Muscle of back (tissue), 11 donors: ENCODE measurements around the gene ROM1. TPM values are rescaled to one million over a fixed set of nuclear protein-coding genes. Genes with fewer than 3 reads are reported as not detected.
"Not testable (repeated sequence)": the region's sequence is repeated elsewhere in the genome, so short reads cannot be mapped to it uniquely, and the experiment has no call there.

Experiments used
- DNase-seq, 3 donors: peaks; one replicate each; pipeline versions ENCODE4 v3.0.0 to v3.0.0-alpha.2; 2013
- polyA plus RNA-seq, 10 donors: library from polyadenylated mRNA; unstranded; fragments of 120-200 nt; gene quantifications; one replicate each; pipeline ENCODE4 v1.2.1, GENCODE V29; 2013; ENCODE audit not compliant: insufficient read length in 10 of 10

Gene ROM1
- polyA plus RNA-seq, 10 donors = 0.69 to 2.4 (median 1.6) TPM

DNA sequence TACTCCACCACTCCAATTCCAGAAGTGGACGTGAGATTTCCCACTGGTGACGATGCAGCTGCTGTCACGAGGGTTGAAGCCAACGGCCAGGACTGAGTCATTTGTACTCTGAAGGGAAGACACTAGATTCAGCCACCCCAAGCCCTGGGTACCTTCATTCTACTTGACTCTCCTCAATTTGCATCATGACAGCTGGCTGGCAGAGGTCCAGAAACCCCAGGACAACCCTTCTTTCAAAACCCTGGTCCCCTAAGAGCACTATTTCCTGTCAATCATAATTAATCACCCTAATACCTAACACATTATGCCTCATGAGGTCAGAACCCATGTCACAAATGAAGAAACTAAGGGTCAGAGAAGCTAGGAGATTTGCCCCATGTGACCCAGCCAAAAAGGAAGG lies 5.3 kb upstream of the ROM1 start:
- DNase-seq = no peak

DNA sequence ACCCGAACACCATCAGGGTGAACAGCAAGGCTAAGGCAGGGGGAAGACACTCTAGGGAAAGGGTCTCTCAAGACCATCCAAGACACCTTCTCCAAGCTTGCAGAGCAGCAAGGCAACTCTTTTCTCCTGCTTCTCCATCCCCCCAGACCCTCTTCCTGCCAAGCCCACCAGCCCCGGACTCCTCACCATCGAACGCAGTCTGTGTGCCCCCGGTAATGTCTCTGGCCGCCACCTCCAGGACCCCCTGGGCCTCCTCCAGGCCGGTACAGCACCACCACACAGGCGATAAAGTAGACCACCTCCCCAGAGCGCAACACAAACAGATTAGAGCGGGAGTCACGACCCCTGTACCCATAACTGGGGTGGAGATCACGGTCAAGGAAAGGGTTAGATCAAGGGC lies 4.3 kb upstream of the ROM1 start:
- DNase-seq = no peak

DNA sequence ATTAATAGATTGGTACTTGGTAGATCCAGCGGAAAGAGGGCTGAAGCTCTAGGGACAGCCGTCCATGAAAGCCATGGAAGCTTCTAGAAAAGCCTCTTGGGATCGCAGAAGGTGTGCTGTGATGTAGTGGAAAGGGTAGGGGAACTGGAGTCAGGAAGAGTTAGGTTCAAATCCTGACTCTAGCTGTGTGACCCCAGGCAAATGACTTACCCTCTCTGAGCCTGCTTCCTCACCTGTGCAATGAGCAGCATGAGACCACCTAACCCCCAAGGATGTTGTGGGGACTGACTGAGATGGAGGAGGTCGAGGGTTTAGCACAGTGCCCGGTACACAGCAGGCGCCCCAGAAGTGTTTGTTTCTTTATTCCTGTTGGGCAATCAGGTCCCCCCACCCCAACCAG lies 2.7 kb upstream of the ROM1 start:
- no peak for DNase-seq

GRCh38 chr11:62610814-62611704 lies 2.0 kb upstream of the ROM1 start:
- no peak for DNase-seq

GRCh38 chr11:62611705-62612365 lies 1.2 kb upstream of the ROM1 start:
- DNase-seq = peak in 1 of 3 donors; percentile 80

DNA sequence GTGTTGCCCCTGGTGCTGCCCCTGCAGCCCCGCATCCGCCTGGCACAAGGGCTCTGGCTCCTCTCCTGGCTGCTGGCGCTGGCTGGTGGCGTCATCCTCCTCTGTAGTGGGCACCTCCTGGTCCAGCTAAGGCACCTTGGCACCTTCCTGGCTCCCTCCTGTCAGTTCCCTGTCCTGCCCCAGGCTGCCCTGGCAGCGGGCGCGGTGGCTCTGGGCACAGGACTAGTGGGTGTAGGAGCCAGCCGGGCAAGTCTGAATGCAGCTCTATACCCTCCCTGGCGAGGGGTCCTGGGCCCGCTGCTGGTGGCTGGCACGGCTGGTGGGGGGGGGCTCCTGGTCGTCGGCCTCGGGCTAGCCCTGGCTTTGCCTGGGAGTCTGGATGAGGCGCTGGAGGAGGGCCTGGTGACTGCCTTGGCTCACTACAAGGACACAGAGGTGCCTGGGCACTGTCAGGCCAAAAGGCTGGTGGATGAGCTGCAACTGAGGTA lies 278 bp downstream of the ROM1 start:
- DNase-seq = peak in 1 of 3 donors; percentile 53

- no peak for DNase-seq
Measured at GRCh38 chr11:62614275-62614674, 1.2 kb downstream of the ROM1 start.

DNA sequence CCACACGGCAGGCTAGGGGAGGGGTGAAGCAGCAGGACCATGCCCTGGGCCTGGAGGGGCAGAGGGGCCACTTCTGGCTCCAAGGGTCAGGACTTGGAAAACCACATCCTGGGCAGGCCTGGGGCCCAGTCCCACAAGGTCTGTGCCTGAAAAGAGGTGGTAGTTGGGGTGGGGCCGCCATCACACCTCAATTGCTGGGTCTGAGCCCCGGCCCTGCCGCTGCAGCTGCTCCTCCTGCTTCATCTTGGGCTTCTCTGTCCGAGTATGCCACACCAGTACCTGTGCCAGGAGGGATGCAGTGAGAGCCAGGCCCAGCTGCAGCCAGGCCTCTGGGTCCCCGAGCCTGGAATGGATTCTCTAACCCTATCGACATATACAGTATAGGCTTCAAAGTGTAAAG lies 2.5 kb downstream of the ROM1 start:
- DNase-seq = no peak

DNA sequence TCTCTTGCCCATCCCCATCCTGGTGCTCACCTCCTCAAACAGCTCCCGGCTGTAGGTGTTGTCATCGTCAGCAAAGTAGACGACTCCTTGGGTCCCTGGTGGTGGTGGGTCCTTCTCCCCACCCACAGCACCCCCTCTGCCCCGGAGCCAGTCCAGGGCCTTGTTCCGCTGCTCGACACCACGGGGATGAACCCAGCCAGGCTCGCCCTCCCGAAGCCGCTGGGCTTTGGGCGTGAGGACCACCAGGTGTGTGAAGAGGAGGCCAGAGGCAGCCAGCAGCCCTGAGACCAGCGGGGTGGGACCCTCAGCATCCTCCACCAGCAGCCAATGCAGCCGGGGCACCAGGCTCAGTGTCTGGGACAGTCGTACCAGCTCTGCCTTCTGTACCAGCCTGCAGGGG lies 3.9 kb downstream of the ROM1 start:
- DNase-seq = not testable (repeated sequence)

DNA sequence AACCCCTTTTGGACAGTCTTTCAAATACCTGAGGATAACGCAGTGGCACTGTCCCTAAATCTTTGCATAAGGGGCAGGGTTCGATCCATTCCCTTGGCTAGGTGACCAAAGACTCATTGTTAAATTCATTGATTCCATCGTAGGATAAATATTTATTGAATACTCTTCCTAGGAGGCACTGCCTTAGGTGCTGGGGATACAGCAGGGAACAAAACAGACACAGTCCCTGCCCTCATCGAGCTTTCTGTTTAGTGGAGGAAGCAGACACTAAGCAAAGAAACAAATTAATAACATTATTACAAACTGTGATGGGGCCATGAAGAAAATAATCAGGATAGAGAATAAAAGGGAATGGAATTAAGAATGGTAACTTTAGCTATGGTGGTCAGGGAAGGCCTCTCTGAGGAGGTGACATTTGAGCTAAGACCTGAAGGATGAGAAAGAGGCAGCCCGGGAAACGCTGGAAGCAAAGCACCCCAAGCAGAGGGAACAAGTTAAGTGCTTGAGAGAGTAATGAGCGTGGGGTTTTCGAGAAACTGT lies 8.0 kb downstream of the ROM1 start:
- no peak for DNase-seq

GRCh38 chr11:62621567-62622470 lies 8.8 kb downstream of the ROM1 start, which contains the start of gene B3GAT3:
Gene B3GAT3 (minus strand): TSS chr11:62621986. CDS start chr11:62621947, 39 bp downstream.
- DNase-seq = peak; percentile 94 to 98 (median 96)

DNA sequence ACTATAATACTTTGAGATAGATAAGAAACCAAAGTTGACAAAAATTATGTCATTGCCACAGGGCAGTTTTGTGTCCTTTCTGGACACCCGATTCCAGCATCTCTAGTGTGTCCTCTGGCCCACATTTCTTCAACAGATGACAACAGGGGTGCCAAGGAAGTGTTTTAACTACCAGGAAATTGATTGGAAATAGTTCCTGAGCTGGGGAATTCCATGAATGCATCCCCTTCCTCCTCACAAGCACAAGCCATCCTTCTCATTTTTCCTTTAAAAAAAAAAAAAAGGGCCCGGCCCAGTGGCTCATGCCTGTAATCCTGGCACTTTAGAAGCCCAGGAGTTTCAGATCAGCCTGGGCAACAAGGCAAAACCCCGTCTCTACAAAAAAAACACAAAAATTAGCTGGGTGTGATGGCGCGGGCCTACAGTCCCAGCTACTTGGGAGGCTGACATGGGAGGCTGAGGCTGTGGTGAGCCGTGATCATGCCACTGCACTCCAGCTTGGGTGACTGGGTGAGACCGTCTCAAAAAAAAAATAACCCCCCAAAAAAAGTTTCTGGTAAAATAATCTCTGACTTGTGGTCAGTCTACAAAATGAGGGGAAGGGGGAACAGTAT lies 9.5 kb downstream of the ROM1 start:
- DNase-seq = no peak

DNA sequence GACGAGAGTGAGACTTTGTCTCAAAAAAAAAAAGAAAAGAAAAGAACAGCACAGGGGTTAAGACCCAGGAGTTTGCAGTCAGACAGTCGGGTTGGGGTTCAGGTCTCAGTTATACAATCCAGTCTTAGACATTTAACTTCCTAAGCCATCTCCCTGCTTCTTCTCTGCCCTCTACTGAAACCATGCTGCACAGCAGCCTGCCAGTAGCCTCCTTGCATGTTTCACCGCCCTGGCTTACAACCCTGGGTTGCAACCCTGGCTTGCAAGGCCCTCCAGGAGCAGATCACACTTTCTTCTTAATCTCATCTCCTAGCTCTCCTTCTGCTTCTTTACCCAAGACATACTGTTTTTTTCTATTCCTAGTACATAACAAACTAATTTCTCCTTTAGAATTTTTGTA lies 14.7 kb downstream of the ROM1 start:
- DNase-seq = no peak

DNA sequence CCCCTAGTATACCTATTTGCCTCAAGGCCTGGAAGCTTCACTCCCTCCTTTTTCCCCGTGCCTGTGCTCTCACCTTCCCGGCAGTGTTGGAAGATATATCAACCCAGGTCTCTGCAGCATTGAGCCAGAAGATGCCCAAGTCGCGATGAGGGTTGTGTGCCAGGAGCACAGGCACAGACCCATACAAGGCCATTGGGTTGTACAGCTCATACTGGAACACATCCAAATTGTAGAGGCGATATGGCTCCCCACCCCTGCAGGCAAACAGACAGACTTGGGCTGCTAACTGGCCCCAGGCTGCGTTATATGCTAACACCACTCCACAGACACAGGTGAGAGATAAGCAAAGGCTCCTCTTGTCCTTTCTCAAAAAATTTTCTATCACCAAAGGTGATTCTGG lies 19.4 kb downstream of the ROM1 start:
- no peak for DNase-seq

GRCh38 chr11:62644220-62644619 lies 31.2 kb downstream of the ROM1 start:
- no peak for DNase-seq

DNA sequence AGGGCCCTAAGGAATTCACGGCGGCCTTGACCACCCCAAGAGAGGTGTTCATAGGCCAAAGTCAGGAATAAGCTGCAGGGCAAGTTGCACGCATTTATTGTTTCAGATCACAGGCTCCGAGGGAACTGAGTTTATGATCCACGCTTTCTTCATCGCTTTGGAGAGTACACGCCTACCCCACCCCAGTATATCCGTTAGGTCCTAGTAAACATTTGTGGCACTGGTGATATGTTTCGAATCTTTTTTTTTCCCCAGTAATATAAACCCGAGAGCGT lies 32.6 kb downstream of the ROM1 start:
- DNase-seq = no peak

DNA sequence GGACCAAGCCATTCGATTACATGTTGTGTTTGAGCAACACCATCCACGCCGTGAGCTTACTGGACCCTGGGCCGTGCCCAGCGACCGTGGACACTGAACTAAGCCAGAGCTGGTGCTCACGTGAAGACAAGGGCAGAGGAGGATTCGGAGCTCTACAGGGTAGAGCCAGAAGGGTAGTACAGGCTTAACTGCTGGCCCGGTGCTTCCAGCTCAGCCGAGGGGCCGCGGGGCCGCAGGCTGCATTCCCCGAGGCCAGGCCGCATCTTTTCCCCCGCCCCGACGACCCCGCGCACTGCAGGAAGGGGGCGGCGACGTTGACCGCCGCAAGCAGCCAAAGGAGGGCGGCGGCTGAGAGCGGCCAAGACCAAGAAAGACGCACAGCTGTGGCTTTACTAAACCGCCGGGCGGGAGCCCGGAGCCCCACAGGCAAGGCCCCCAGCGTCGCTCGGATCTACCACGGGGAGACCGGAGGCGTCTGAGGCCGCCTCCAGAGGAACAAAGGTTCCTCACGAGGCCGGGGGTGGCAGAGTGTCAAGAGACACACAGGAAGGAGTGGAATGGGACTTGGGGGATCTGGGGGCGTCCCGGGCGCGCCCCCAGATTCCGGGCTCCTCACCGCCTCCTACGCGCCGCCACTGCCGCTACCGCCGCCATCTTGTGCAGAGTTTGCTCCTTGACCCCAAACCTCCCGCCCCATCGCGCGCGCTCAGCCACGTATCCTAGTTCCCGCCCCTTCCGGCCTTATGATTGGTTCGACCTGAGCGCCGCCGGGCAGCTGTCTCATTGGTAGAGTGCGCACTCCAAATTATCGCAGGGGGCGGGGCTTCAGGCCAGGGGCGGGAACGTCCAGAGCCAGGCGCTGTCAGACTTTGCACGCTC lies 33.1 kb downstream of the ROM1 start, which contains the start of gene GANAB:
TSS of gene GANAB (minus strand) at position 668 of the 879 bp plus-strand sequence. CDS start at position 654, 14 bp downstream.
- DNase-seq = peak; percentile 98 to 99 (median 99)

GRCh38 chr11:62646825-62647608 lies 34.0 kb downstream of the ROM1 start:
- DNase-seq = no peak

DNA sequence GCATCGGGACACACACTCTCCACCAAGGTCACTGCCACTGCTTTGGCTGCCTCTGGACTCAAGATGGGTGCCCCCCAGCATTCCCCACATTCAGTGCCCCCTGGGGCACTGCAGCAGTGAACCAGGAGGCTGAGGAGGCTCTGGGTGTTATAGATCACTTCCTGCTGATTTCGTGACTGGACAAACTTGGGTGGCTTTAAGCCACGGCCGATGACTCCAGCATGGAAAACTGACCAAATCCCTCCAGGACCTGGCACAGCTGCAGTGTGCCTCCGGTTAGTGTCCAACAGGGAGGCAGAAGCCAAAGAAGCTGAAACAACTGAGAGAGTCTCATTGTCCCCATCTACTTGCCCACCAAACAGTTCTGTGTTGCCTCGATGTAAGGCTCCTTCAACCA lies 34.5 kb downstream of the ROM1 start:
- DNase-seq = no peak
